Measurements from ENCODE around the gene OR6C6.
"Not testable (repeated sequence)": the region's sequence is repeated elsewhere in the genome, so short reads cannot be mapped to it uniquely, and the experiment has no call there.

The OR6C6 gene

DNA sequence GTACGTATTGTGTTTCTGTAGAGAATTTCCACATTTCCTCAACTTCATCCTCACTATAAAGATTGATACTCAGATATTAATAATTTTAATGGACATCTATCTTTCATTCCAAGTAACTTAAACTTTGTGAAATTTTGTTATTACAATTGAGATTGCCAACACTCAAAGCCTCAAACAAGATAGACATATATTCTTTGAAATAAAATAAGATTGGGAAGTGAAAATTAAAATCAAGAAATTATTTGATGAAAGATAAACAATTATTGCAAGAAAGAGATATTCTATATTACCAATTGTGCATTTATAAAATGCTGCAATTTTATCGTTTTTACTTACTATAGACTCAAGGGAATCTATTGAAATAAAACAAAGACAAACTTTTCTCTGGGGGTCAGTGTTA, at the start of gene OR6C6:
TSS of gene OR6C6 (minus strand) at position 101 of the 400 bp plus-strand sequence. CDS start 1,337 bp downstream, outside the sequence.
- Mint-ChIP-seq H3K36me3 (no peaks in the 10 kb centered on the region), H3K9me3 (no peaks in the 10 kb centered on the region), H3K27ac (no peak within 1 kb of the TSS), H3K4me3 (no peak within 1 kb of the TSS), H3K4me1 (no peaks in the 10 kb centered on the region), H3K27me3 (peaks cover 10% of the 10 kb centered on the region)
- ATAC-seq (ENCODE audit: low read depth) (no peak), DNase-seq (ENCODE audit: low spot score in 2 of 2) (no peak)

DNA sequence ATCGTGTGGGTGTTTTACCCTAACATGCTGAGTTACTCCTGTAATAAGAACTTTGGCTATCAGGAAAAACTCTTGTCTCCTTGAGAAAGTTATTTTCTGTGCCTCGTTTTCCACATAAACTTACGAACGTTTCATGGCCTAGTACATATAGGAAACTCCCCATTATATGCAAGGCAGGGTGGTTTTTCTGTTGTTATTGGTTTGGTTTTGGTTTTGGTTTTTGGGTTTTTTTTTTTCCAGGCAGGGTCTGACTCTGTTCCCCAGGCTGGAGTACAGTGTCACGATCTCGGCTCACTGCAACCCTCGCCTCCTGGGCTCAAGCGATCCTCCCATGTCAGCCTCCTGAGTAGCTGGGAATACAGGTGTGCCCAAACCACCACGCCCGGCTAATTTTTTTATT, 39.6 kb upstream of the OR6C6 start:
- ATAC-seq (ENCODE audit: low read depth) (no peak), DNase-seq (ENCODE audit: low spot score in 2 of 2) (no peak)
- no peak overlapping the region for H3K4me3 Mint-ChIP-seq
- H3K27me3 Mint-ChIP-seq: peaks cover 2% of the 10 kb centered on the region
- H3K36me3 Mint-ChIP-seq: no peaks in the 10 kb centered on the region
- H3K9me3 Mint-ChIP-seq: no peaks in the 10 kb centered on the region
- no peak overlapping the region for H3K27ac Mint-ChIP-seq
- no peaks in the 10 kb centered on the region for H3K4me1 Mint-ChIP-seq

DNA sequence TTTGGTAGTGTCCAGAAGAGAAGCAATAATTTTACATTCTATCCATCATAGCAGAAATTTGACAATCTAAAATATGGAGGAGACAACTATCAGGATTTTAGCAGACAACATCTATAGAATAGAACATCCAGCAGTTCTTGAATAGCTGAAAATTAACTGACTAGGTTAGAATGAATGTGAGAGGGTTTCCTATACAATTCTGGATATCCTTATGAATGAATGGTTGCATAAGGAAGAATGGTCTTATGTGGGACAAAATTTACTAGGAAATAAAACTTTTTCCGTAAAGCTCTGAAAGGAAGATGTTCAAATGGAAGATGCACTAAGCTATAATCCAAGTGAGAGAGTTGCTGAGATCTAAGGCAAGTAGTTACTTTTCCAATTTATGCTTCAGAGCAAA, 34.1 kb upstream of the OR6C6 start, which contains the start of gene OR6C3:
TSS of gene OR6C3 (plus strand) at position 301 of the 400 bp plus-strand sequence. CDS start 955 bp downstream, outside the sequence.
- no peaks in the 10 kb centered on the region for H3K9me3 Mint-ChIP-seq
- peaks cover 8% of the 10 kb centered on the region for H3K27me3 Mint-ChIP-seq
- DNase-seq (ENCODE audit: low spot score in 2 of 2) (no peak), ATAC-seq (ENCODE audit: low read depth) (no peak)
- no peaks in the 10 kb centered on the region for H3K4me1 Mint-ChIP-seq
- no peak within 1 kb of the TSS for H3K27ac Mint-ChIP-seq
- no peak within 1 kb of the TSS for H3K4me3 Mint-ChIP-seq
- no peaks in the 10 kb centered on the region for H3K36me3 Mint-ChIP-seq

DNA sequence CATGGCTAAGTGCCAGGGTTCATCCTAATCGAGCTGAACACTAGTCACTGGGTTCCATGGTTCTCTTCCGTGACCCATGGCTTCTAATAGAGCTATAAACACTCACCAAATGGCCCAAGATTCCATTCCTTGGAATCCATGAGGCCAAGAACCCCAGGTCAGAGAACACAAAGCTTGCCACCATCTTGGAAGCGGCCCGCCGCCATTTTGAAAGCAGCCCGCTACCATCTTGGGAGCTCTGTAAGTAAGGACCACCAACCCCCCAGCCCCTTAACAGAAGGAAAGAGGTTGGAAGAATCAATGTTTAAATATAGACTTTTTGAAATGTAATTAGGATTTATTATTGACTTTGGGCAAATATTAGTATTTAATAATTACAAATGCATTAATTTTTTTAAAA, 29.4 kb upstream of the OR6C6 start:
- ATAC-seq (ENCODE audit: low read depth); H3K9me3 Mint-ChIP-seq; H3K27ac Mint-ChIP-seq: not testable (repeated sequence)

DNA sequence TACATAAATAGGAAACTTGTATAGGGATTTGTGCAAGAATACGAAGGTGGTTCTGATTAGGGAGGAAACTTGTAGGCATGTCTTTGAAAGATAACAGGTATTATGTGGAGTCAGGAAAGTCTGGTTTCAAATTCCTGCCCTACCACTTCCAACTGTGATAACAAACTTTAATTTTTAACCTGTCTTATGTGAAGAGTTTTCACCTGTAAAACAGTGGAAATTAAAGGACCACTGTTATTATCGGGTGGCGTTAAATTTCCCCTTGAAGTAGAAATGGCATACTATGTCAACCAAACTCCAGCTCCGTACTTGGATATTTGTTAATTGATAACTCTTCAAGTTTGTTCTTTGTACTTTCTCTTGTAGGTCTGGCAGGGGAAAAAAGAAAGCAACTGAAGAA, 23.8 kb upstream of the OR6C6 start:
- Mint-ChIP-seq H3K9me3 (peaks cover 1% of the 10 kb centered on the region), H3K27me3 (peaks cover 1% of the 10 kb centered on the region), H3K4me1 (no peaks in the 10 kb centered on the region), H3K4me3 (no peak overlapping the region), H3K36me3 (no peaks in the 10 kb centered on the region), H3K27ac (no peak overlapping the region)
- no peak for ATAC-seq (ENCODE audit: low read depth)
- no peak for DNase-seq (ENCODE audit: low spot score in 2 of 2)

More for the DNA sequence above, 29.4 kb upstream of the OR6C6 start:
- DNase-seq (ENCODE audit: low spot score in 2 of 2); H3K4me3 Mint-ChIP-seq; H3K27me3 Mint-ChIP-seq; H3K36me3 Mint-ChIP-seq; H3K4me1 Mint-ChIP-seq: not testable (repeated sequence)

DNA sequence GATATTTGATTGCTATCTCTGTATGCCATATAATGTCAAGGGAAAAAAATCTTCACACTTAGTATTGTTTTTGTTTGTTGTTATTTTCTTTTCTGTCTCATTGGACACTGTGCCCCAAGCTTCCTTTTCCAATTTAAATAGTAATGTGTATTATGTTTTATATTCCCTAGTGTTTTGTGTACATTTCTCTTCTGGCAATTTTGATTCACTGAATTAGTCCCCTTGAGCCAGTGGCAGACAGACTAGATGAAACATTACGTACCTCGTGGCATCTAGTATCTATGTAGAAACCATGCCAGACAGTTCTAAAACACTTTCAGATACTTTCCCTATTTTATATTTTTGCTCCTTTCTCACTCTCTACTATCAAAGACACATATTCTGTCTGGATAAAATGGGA, 17.7 kb upstream of the OR6C6 start, which contains the start of gene OR6C1:
TSS of gene OR6C1 (plus strand) at position 301 of the 400 bp plus-strand sequence. CDS start 6,257 bp downstream, outside the sequence.
- Mint-ChIP-seq H3K27ac (no peak within 1 kb of the TSS), H3K4me1 (no peaks in the 10 kb centered on the region), H3K9me3 (peaks cover under 1% of the 10 kb centered on the region), H3K27me3 (peaks cover 8% of the 10 kb centered on the region), H3K4me3 (no peak within 1 kb of the TSS), H3K36me3 (no peaks in the 10 kb centered on the region)
- no peak for ATAC-seq (ENCODE audit: low read depth)
- DNase-seq (ENCODE audit: low spot score in 2 of 2): no peak

DNA sequence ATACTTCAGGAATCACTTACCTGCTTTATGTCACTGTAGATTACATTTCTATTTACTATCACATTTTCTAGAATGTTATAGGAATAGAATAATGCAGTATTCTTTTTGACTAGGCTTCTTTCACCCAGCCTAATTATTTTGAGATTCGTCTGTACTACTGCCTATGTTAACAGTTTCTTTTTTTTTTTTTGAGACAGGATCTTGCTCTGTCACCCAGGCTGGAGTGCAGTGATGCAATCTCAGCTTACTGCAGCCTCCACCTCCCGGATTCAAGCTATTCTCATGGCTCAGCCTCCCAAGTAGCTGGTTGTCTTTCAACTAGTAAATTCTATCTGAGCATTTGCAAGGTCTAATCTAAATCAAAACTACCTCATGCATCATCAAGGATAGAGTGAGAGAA, 6.4 kb downstream of the OR6C6 start:
- no peaks in the 10 kb centered on the region for H3K36me3 Mint-ChIP-seq
- no peak overlapping the region for H3K27ac Mint-ChIP-seq

DNA sequence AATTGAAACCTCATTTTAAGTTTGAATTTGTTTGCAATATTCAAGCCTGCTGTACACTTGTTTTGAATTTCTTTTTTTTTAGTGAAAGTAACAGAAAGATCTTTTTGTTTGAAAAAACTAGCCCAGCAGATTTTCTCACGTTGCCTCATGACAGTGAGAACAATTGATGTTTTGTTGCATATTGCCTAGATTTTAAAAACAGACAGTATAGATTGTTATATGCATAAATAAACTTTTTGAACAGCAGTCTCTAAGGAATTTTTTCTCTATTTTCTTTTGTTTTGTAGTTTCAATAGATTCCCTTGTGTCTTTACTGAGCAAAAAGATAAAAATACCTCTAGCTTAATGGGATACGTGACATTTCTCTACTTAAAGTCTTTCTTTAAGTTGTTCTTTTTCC, 15.4 kb downstream of the OR6C6 start:
- Mint-ChIP-seq H3K27ac (no peak overlapping the region), H3K4me3 (no peak overlapping the region), H3K9me3 (no peaks in the 10 kb centered on the region), H3K36me3 (peaks cover 2% of the 10 kb centered on the region), H3K27me3 (peaks cover 7% of the 10 kb centered on the region), H3K4me1 (no peaks in the 10 kb centered on the region)
- no peak for ATAC-seq (ENCODE audit: low read depth)
- DNase-seq (ENCODE audit: low spot score in 2 of 2): no peak

More for the DNA sequence above, 6.4 kb downstream of the OR6C6 start:
- H3K27me3 Mint-ChIP-seq: peaks cover 3% of the 10 kb centered on the region
- H3K9me3 Mint-ChIP-seq: no peaks in the 10 kb centered on the region
- no peak overlapping the region for H3K4me3 Mint-ChIP-seq
- DNase-seq (ENCODE audit: low spot score in 2 of 2) (no peak), ATAC-seq (ENCODE audit: low read depth) (no peak)
- H3K4me1 Mint-ChIP-seq: no peaks in the 10 kb centered on the region

DNA sequence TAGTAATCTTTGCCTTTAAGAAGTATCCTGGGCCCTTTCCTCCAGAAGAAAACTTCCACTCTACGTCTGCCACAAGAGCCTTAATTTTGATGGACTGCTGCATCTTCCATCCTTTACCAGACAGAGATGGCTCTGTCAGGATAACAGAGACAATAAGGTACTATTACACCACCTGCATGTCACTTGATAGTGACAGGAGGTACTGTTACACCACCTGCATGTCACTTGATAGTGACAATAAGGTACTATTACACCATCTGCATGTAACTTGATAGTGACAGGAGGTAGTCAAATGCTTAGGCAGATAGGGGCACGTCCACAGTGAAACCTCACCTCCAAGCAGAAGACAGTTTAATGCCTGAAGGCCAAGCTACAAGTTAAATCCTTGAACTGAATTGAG, 38.1 kb downstream of the OR6C6 start:
- no peaks in the 10 kb centered on the region for H3K9me3 Mint-ChIP-seq

DNA sequence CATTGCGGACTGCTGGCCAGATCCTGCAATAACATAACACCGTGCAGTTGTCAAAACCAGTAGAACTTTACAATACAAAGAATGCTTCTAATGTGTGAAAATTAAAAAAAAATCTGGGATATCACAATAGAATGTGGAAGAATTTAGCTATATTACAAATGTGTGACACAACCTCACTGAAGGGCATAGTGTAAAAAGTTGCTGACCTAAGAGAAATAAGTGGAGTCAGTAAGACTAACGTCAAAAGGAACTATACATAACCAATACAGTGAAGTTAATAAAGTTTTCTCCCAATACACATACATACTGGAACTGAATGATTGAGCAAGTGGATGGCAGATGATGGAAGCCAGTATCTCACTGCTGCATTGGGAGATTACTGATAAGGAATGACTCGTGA, 39.5 kb downstream of the OR6C6 start:
- Mint-ChIP-seq H3K9me3 (no peaks in the 10 kb centered on the region), H3K27ac (no peak overlapping the region), H3K4me3 (no peak overlapping the region), H3K27me3 (no peaks in the 10 kb centered on the region), H3K4me1 (no peaks in the 10 kb centered on the region), H3K36me3 (no peaks in the 10 kb centered on the region)
- no peak for ATAC-seq (ENCODE audit: low read depth)
- DNase-seq (ENCODE audit: low spot score in 2 of 2): no peak

More for the DNA sequence above, 38.1 kb downstream of the OR6C6 start:
- Mint-ChIP-seq H3K27ac (no peak overlapping the region), H3K4me3 (no peak overlapping the region), H3K36me3 (no peaks in the 10 kb centered on the region), H3K27me3 (no peaks in the 10 kb centered on the region), H3K4me1 (no peaks in the 10 kb centered on the region)
- ATAC-seq (ENCODE audit: low read depth) (no peak), DNase-seq (ENCODE audit: low spot score in 2 of 2) (no peak)

DNA sequence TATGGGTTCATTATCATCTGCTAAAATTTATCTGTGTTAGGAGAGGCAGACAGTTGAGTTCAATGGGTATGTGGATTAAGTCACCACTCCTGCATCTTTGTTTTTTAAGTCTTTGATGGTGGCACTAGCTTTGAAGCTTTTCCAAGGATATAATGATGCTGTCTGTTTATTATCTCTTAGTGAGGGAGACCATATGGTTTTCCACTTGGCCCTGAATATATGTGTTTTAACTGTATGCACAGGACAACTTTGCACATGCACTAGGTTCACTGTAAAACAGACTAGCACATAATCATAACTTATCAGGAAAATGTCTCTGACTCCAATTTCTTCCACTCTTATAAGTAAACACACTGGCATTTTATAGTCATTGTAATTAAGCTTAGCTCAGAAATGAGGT, 43.1 kb downstream of the OR6C6 start:
- H3K4me1 Mint-ChIP-seq: no peaks in the 10 kb centered on the region
- DNase-seq (ENCODE audit: low spot score in 2 of 2): no peak
- no peak overlapping the region for H3K4me3 Mint-ChIP-seq
- no peak for ATAC-seq (ENCODE audit: low read depth)
- H3K36me3 Mint-ChIP-seq: no peaks in the 10 kb centered on the region
- H3K9me3 Mint-ChIP-seq: no peaks in the 10 kb centered on the region
- H3K27ac Mint-ChIP-seq: no peak overlapping the region
- peaks cover 2% of the 10 kb centered on the region for H3K27me3 Mint-ChIP-seq

DNA sequence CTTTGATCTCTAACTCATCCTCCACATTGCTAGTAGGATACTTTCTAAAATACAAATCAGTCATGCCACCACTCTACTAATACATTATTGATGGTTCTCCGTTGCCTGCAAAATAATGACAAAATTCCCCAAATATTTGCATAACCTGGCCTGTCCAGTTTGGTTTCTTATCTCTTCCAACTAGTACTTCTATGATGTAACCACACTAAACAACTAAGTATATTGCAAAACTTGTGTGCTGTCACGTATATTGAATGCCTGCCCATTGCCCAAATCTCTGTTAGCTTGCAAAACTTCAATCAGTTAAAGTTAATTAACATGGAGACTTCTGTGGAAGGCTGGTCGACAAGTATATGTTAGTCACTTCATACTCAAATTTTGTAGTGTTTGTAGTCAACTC, 45.4 kb downstream of the OR6C6 start:
- Mint-ChIP-seq H3K4me3 (no peak overlapping the region), H3K9me3 (no peaks in the 10 kb centered on the region), H3K27me3 (peaks cover 6% of the 10 kb centered on the region), H3K36me3 (no peaks in the 10 kb centered on the region), H3K27ac (no peak overlapping the region), H3K4me1 (no peaks in the 10 kb centered on the region)
- ATAC-seq (ENCODE audit: low read depth) (no peak), DNase-seq (ENCODE audit: low spot score in 2 of 2) (no peak)

DNA sequence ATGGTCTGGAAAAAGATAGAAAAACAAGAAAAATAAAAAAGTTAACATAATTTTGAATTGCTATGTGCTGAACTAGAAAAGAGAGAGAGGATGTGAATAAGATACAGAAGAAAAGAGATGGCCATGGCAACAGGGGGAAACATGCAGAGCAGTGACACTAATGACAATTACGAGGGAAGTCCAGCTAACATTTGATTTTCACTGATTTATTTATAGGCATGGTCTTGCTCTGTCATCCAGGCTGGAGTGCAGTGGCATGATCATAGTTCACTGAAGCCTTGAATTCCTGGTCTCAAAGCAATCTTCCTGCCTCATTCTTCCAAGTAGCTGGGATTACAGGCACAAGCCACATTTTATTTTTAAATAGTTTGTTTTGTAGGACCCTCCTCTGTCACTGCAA, 50.2 kb downstream of the OR6C6 start:
- H3K4me3 Mint-ChIP-seq: no peak overlapping the region
- no peak for ATAC-seq (ENCODE audit: low read depth)
- peaks cover 6% of the 10 kb centered on the region for H3K27me3 Mint-ChIP-seq
- no peak overlapping the region for H3K27ac Mint-ChIP-seq
- DNase-seq (ENCODE audit: low spot score in 2 of 2): no peak
- no peaks in the 10 kb centered on the region for H3K4me1 Mint-ChIP-seq
- H3K36me3 Mint-ChIP-seq: no peaks in the 10 kb centered on the region
- no peaks in the 10 kb centered on the region for H3K9me3 Mint-ChIP-seq

DNA sequence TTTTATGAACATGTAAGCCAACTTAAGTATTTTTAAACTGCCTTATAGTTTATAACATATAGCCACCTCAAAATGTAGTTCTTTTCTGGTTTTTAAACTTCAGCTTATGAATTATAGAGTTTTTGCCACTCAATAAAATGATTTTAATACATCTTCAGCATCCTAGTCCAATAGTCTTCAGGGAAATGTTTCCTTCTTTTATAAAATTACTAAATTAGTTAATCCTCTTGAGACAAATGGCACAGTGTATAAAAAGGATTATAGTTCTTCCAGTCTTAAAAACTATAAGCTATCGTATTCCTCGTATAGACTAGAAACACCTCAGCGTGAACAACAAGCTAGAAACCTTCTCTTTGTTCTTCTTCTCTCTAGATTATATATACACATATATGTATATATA, 52.1 kb downstream of the OR6C6 start, which contains the start of gene OR6C74:
TSS of gene OR6C74 (plus strand) at position 301 of the 400 bp plus-strand sequence. CDS start 2,679 bp downstream, outside the sequence.
- Mint-ChIP-seq H3K4me1 (no peaks in the 10 kb centered on the region), H3K4me3 (no peak within 1 kb of the TSS), H3K27me3 (peaks cover 3% of the 10 kb centered on the region), H3K36me3 (no peaks in the 10 kb centered on the region), H3K9me3 (no peaks in the 10 kb centered on the region), H3K27ac (no peak within 1 kb of the TSS)
- no peak for DNase-seq (ENCODE audit: low spot score in 2 of 2)
- ATAC-seq (ENCODE audit: low read depth): no peak
